NCI-H1417 (cell line): Measurements from ENCODE around the gene DTNBP1.

Experiments used
- DNase-seq, 3 experiments: peaks; one replicate each; lab custom pipeline; 2025; lab: John Stamatoyannopoulos, UW

Gene DTNBP1

DNA sequence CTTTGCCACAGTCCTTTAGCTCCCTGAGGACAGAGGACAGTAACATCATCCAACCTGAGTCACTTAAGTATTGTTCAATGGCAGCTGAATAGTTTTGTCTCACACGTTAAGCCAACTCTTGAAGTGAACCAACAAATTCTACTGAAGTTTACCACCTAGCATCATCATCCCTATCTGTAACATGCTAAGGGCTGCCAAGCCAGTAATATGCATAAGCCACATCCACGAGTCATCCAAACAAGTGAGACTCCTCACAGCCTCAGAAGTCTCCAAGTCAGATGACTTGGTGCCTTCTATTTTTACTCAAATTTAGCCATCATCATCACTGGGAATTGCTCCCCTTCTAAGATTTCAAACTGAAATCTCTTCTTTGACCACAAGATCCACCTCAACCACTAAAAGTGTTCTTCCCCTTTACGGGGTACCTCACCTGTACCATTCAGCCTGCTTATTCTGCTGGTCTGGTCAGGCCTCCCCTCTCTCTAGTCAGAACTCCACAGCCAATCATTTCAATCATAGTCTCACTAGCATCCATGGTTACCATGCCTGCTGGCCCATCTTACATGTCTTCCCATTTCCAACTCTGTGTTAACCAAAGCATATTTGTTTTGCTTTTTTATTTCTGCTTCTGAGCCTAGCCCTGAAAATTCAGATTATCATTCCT, 73.7 kb downstream of the DTNBP1 start:
- DNase-seq: no peak

DNA sequence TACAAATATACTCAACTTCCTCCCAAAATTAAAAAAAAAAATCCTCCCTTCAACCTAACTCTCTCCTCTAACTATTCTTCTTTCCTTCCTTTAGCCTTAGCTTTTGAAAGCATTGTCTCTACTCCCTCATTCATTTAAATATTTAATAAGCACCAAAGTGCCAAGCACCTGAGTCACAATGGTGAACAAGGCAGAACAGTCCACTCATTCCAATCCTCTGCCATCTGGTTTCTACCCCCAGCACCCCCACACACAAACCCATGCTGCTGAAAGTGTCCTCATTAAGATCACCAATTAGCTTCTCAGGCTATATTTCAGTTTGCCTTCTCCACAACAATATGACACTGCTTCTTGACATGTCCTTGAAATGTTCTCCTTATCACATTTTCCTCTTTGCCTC, 76.3 kb downstream of the DTNBP1 start:
- no peak for DNase-seq

DNA sequence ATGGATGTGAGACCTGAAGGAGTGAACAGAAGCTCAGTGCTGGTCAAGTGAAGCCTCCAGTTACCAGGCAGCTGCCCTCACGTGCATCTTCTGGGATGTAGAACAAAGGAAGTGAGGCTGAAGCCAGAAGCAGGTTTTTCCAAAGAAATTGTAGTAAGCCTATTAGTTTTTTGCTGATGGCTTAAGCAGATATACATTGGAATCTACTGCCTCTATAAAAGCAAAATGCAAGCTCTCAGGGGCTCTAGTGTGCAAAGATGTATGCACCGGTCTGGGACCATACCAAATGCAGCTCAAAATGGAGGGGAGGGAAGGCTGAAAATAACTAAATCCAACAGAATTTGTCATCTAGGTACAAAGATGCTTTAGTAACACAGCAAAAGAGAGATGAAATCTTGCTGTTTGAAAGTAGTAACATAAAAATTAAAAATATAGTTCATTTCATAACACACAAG, 77.0 kb downstream of the DTNBP1 start:
- no peak for DNase-seq

- DNase-seq: no peak
Observed at GRCh38 chr6:15582499-15582898, 80.3 kb downstream of the DTNBP1 start.

DNA sequence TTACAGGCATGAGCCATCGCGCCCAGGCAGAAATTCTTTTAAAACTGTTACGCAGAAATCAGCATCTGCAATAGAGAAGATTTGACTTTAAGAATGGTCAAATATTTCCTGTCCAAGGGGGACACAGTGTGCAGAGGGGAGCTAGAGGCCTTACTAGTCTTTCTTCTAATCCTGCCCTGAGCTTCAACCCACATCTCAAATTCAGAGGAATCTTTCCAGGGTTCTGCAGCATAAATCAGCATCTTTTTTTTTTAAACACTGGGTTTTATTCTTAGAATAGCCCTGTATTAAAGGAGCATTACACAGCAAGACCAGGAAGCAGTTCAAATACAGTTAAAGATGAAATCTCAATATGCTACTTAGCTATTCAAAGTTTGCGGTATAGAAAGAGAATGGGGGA, 81.1 kb downstream of the DTNBP1 start:
- DNase-seq: no peak

DNA sequence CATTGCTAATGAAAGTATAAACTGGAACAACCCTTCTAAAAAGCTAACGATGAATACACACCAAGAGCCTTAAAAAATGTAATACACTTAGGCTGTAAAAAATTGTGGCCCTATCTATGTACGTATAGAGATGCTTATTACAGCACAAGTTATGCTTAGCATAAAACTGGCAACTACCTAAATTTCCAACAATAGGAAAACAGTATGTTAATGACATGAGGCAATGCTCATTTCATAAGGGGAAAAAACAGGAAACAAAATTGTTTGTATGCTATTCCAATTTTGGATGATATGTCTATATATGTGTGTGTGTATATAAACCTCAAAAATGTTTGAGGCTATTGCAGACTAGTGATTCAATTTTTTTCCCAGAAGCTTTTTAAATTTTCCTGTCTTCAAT, 82.5 kb downstream of the DTNBP1 start:
- no peak for DNase-seq

DNA sequence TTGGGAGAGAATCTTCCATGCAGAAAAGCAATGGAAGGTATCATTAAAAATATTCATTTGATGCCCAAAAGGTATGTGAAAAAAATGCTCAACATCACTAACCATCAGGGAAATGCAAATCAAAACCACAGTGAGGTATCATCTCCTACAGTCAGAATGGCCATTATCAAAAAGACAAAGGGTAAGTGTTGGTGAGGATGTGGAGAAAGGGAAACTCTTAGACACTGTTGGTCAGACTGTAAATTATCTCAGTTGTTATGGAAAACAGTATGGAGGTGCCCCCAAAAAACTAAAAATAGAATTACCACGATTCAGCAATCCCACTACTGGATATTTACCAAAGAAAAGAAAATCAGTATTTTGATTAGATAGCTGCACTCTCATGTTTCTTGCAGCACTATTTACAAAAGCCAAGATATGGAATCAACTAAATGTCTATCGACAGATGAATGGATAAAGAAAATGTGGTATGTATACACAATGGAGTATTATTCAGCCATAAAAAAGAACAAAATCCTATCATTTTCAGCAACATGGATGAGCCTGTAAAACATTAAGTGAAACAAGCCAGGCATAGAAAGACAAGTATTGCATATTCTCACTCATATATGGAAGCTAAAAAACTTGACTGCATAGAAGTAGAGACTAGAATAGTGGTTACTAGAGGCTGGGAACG, 84.0 kb downstream of the DTNBP1 start:
- DNase-seq: no peak

DNA sequence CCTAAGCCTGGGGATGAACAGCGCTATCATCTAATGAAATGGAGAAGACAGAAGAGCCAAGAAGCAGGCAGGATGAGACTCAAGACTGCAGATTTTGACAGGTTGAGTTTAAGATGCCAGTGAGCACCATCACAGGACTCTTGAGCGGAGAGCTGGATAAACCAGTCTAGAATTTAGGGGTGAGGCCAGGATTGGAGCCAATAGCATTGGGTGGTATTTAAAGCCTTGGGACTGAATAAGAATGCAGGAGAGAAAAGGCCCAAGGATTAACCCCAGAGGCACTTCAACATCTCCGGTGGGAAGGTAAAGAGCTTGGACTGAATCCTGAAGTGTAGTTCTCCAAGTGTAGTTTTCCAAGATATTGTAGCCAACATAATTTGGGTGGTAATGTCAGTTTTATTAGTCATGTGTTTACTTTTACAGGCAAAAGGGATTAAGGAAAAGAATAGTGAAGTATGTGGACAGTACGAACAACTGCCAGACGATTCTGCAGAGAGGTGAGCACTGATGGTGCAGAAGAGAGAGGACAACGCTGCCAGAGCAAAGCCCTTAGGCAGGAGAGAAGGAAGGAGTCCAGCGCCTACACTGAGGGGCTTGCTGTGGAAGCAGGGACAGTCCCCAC, 85.2 kb downstream of the DTNBP1 start:
- no peak for DNase-seq

DNA sequence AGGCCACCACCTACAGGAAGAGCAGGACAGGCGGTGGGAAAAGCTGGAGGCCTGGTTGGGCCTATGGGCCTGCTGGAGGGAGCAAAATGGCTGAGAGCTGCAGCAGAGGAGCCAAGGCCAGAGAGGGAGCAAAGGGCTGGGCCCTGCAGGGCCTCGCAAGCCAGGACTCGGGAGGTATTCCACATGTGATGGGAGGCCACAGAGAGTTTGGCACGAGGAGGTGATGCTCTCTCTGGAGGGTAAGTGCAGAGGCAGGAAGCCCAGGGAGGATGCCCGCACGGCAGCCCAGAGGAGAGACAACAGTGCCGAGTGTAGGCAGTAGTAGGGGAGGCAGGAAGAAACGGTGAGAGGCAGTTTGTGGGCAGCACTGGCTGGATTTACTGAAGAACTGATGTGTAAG, 85.7 kb downstream of the DTNBP1 start:
- DNase-seq: no peak

GRCh38 chr6:15575357-15576033, 87.3 kb downstream of the DTNBP1 start:
- DNase-seq: no peak

GRCh38 chr6:15574486-15574885, 88.3 kb downstream of the DTNBP1 start:
- no peak for DNase-seq

- DNase-seq: no peak
Observed at GRCh38 chr6:15574023-15574422, 88.8 kb downstream of the DTNBP1 start.

DNA sequence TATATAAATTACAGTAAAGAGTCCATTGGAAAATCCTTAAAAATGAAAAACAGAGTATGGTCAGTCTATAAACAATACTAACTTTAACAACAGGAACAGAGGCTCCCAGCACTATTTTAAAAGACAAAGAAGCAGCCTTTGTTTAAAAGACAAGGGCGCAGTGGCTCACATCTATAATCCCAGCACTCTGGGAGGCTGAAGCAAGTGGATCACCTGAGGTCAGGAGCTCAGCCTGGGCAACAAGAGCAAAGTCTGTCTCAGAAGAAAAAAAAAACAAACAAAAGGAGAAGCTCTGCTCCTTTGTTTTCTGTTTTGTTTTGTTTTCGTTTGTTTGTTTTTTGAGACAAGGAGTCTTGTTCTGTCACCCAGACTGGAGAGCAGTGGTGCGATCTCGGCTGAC, 89.4 kb downstream of the DTNBP1 start:
- no peak for DNase-seq

- no peak for DNase-seq
Observed at GRCh38 chr6:15572296-15573016, 90.4 kb downstream of the DTNBP1 start.

- DNase-seq: no peak
Observed at GRCh38 chr6:15570171-15570570, 92.7 kb downstream of the DTNBP1 start.

GRCh38 chr6:15569035-15569995, 93.5 kb downstream of the DTNBP1 start:
- DNase-seq: no peak

GRCh38 chr6:15562977-15563376, 99.9 kb downstream of the DTNBP1 start:
- no peak for DNase-seq

GRCh38 chr6:15561447-15562199, 101.2 kb downstream of the DTNBP1 start:
- no peak for DNase-seq

GRCh38 chr6:15560713-15561112, 102.1 kb downstream of the DTNBP1 start:
- no peak for DNase-seq

GRCh38 chr6:15557174-15557573, 105.7 kb downstream of the DTNBP1 start:
- no peak for DNase-seq
